Measurements from ENCODE around the gene GNPTAB. TPM values are rescaled to one million over a fixed set of nuclear protein-coding genes. Genes with fewer than 3 reads are reported as not detected.
"Not testable (repeated sequence)": the region's sequence is repeated elsewhere in the genome, so short reads cannot be mapped to it uniquely, and the experiment has no call there.

Gene GNPTAB
- total RNA-seq, 4 donors from 2014 or later: 24.3 to 45.9 (median 32.6) TPM

- TF ChIP-seq POLR2A (IDR thresholded peaks at IDR 0.05) (no peak), CTCF (IDR thresholded peaks at IDR 0.05) (no peak)
- no peak overlapping the region for H3K4me3 ChIP-seq (ENCODE audit: low read depth, poor library complexity, severe bottlenecking)
- WGBS, 2 donors: 90 to 92% methylated on average over 9 of the region's 9 CpGs
- intact Hi-C loops (cut with DNase I; ENCODE audit: low total_unique reads): no loop called here
- DNase-seq (ENCODE audit: low spot score in 2 of 2): peak in 1 of 2 donors; percentile 71
These were observed 44.4 kb upstream of the GNPTAB start for GRCh38 chr12:101875162-101875561.

GRCh38 chr12:101870925-101871324, 40.2 kb upstream of the GNPTAB start:
- no peak for TF ChIP-seq CTCF (IDR thresholded peaks at IDR 0.05)
- intact Hi-C loops (cut with DNase I; ENCODE audit: low total_unique reads): no loop called here
- no peak for DNase-seq (ENCODE audit: low spot score in 2 of 2)
- 58 to 62% methylated on average over 1 of the region's 1 CpG for WGBS, 2 donors
- H3K4me3 ChIP-seq (ENCODE audit: low read depth, poor library complexity, severe bottlenecking): no peak overlapping the region

DNA sequence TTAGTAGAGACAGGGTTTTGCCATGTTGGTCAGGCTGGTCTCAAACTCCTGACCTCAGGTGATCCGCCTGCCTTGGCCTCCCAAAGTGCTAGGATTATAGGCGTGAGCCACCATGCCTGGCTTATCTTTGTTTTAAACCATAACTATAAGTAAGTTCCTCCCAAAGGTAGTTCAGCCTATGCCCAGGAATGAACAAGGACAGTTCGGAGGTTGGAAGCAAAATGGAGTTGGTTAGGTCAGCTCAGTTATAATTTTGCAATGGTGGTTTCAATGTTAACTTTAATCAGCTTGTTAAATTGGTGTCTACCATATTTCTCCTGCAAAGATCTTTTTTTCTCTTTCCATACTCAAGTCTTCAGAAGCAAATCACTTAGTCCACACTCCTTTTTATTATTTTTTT, 36.9 kb upstream of the GNPTAB start:
- intact Hi-C loops (cut with DNase I; ENCODE audit: low total_unique reads); DNase-seq (ENCODE audit: low spot score in 2 of 2); H3K4me3 ChIP-seq (ENCODE audit: low read depth, poor library complexity, severe bottlenecking): not testable (repeated sequence)
- 96 to 98% methylated on average over 3 of the region's 3 CpGs for WGBS, 2 donors

DNA sequence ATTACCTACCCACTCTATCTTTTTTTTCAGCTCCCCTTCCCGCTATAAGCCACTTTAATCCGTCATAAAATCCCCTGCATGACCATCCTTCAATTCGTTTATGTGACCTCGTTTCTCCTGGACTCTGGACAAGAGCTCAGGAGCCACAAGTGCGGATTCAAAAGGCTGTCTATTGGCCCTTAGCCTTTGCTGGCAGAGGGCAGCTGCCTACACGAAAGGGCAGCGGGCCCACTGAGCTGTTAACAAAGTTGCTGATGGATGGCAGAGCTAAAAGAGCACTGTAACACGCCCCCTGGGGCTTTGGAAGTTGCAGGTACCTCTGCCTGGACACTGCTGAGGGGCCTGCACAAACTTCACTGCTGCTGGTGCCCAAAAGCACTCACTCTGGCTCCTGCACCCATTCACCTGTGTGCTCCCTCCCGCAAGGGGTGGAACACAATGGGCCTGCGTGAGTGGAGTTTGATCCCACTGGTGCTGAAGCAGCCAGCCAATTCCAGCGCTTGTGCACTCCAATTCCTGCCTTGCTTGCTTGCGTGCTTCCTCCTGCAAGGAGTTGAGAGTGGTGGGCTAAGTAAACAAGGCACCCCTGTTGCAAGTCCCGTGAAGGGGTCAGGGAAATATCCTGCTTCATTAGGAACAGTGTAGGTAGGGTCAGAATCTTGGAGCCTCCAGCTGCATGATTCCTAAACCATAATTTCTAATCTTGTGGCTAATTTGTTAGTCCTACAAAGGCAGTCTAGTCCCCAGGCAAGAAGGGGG, 36.0 kb upstream of the GNPTAB start:
- 78% methylated on average over 13 of the region's 13 CpGs for WGBS, 2 donors
- no peak for DNase-seq (ENCODE audit: low spot score in 2 of 2)

DNA sequence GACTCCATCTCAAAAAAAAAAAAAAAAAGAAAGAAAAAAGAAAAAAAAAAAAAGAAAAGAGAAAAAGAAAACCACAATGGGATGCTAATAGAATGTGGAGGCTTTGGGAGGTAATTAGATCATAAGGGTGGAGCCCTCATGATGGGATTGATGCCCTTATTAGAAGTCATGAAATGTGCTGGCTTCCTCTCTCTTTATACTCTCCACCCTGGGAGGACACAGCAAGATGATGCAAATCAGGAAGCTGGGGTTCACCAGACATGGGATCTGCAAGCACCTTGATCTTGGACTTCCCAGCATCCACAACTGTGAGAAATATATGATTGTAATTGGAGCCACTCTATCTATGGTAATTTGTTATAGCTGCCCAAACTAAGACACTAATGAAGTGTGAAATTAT, 33.2 kb upstream of the GNPTAB start:
- no peak overlapping the region for H3K4me3 ChIP-seq (ENCODE audit: low read depth, poor library complexity, severe bottlenecking)
- TF ChIP-seq CTCF (IDR thresholded peaks at IDR 0.05): no peak
- TF ChIP-seq POLR2A (IDR thresholded peaks at IDR 0.05): no peak
- intact Hi-C loops (cut with DNase I; ENCODE audit: low total_unique reads): no loop called here
- DNase-seq (ENCODE audit: low spot score in 2 of 2): no peak

More for the DNA sequence above, 36.0 kb upstream of the GNPTAB start:
- H3K4me3 ChIP-seq (ENCODE audit: low read depth, poor library complexity, severe bottlenecking): no peak overlapping the region
- TF ChIP-seq CTCF (IDR thresholded peaks at IDR 0.05): no peak
- TF ChIP-seq POLR2A (IDR thresholded peaks at IDR 0.05): no peak
- intact Hi-C loops (cut with DNase I; ENCODE audit: low total_unique reads): no loop called here

GRCh38 chr12:101862245-101862644, 31.5 kb upstream of the GNPTAB start:
- no peak for DNase-seq (ENCODE audit: low spot score in 2 of 2)
- no peak overlapping the region for H3K4me3 ChIP-seq (ENCODE audit: low read depth, poor library complexity, severe bottlenecking)
- intact Hi-C loops (cut with DNase I; ENCODE audit: low total_unique reads): no loop called here
- 90 to 92% methylated on average over 2 of the region's 2 CpGs for WGBS, 2 donors
- TF ChIP-seq CTCF (IDR thresholded peaks at IDR 0.05) (no peak), POLR2A (IDR thresholded peaks at IDR 0.05) (no peak)

- WGBS, 2 donors: 86 to 90% methylated on average over 2 of the region's 2 CpGs
These were observed 30.9 kb upstream of the GNPTAB start for GRCh38 chr12:101861688-101862087.

More at GRCh38 chr12:101861688-101862087, 30.9 kb upstream of the GNPTAB start:
- DNase-seq (ENCODE audit: low spot score in 2 of 2); intact Hi-C loops (cut with DNase I; ENCODE audit: low total_unique reads); H3K4me3 ChIP-seq (ENCODE audit: low read depth, poor library complexity, severe bottlenecking): not testable (repeated sequence)
